Endodermal cell (in vitro differentiated cells): Measurements from ENCODE around the gene LCE2B. TPM values are rescaled to one million over a fixed set of nuclear protein-coding genes. Genes with fewer than 3 reads are reported as not detected.

Experiments
- DNase-seq: peaks from one replicate; pipeline ENCODE4 v3.0.0-alpha.2; 2017
- H3K27ac ChIP-seq: 2 replicates; pipeline ENCODE4 v1.5.1; 2013; ENCODE audit warnings: mild to moderate bottlenecking, low read depth, low read length, moderate library complexity
- H3K27me3 ChIP-seq: 2 replicates; pipeline ENCODE4 v1.6.1; 2013; ENCODE audit warnings: mild to moderate bottlenecking, low read length, moderate library complexity; ENCODE audit not compliant: insufficient read depth, control insufficient read depth, poor library complexity, severe bottlenecking
- H3K36me3 ChIP-seq: 2 replicates; pipeline ENCODE4 v1.7.0; 2013; ENCODE audit warnings: mild to moderate bottlenecking, low read length, moderate library complexity; ENCODE audit not compliant: control insufficient read depth, insufficient read depth
- H3K4me1 ChIP-seq: one replicate; pipeline ENCODE4 v1.7.0; 2013; ENCODE audit warnings: low read length; ENCODE audit not compliant: control insufficient read depth, insufficient read depth
- H3K4me3 ChIP-seq: 2 replicates; pipeline ENCODE4 v1.5.1; 2013; ENCODE audit warnings: mild to moderate bottlenecking, low read length, moderate library complexity
- H3K9ac ChIP-seq: 2 replicates; pipeline ENCODE4 v1.6.1; 2013; ENCODE audit warnings: mild to moderate bottlenecking, low read length, moderate library complexity; ENCODE audit not compliant: poor library complexity, severe bottlenecking; ENCODE audit errors: extremely low read depth
- H3K9me3 ChIP-seq: 2 replicates; pipeline ENCODE4 v1.6.1; 2013; ENCODE audit warnings: mild to moderate bottlenecking, low read length, moderate library complexity; ENCODE audit not compliant: control insufficient read depth
- H3K27ac Mint-ChIP-seq: 2 replicates; pipeline ENCODE4 v1.8.0; 2020; ENCODE audit warnings: mixed read lengths
- H3K27me3 Mint-ChIP-seq: 2 replicates; pipeline ENCODE4 v1.8.0; 2021; ENCODE audit warnings: mild to moderate bottlenecking, mixed read lengths; ENCODE audit not compliant: insufficient read depth
- H3K36me3 Mint-ChIP-seq: 2 replicates; pipeline ENCODE4 v1.8.0; 2020; ENCODE audit warnings: low read depth, mixed read lengths
- H3K4me1 Mint-ChIP-seq: 2 replicates; pipeline ENCODE4 v1.8.0; 2020; ENCODE audit warnings: mixed read lengths
- H3K4me3 Mint-ChIP-seq: 2 replicates; pipeline ENCODE4 v1.8.0; 2020; ENCODE audit warnings: mild to moderate bottlenecking, moderate library complexity, mixed read lengths
- H3K9me3 Mint-ChIP-seq: 2 replicates; pipeline ENCODE4 v1.8.0; 2020; ENCODE audit warnings: mild to moderate bottlenecking, mixed read lengths
- WGBS, 2 experiments: methylation state at CpG; one replicate each; pipeline versions ENCODE4 v1.1.5 to v1.1.7; 2013; ENCODE audit warnings: missing lambda C conversion rate in 2 of 2, mixed read lengths in 1 of 2; ENCODE audit not compliant: insufficient coverage in 1 of 2, insufficient read length in 1 of 2; 5-methylcytosine and 5-hydroxymethylcytosine counted together
- total RNA-seq, 2 donors: library from RNA; stranded (reverse); fragmentation: NEBNext Ultra II Directional in 1 of 2; extraction: Animal tissue kit (Norgen Biotek cat#: 25700) in 1 of 2; gene quantifications; 2 replicates in 1 of 2; 3 replicates in 1 of 2; pipeline ENCODE4 v1.2.1, GENCODE V29; 2021
- TF ChIP-seq, protein P1 (sequence below): fragments of 200-600 bp; sonication (generic); conservative IDR thresholded peaks from 2 replicates; pipeline ENCODE4 v1.5.0; 2021; ENCODE audit warnings: antibody characterized with exemption, mild to moderate bottlenecking

LCE2B gene
- total RNA-seq, 2 donors from 2014 or later: not detected

DNA sequence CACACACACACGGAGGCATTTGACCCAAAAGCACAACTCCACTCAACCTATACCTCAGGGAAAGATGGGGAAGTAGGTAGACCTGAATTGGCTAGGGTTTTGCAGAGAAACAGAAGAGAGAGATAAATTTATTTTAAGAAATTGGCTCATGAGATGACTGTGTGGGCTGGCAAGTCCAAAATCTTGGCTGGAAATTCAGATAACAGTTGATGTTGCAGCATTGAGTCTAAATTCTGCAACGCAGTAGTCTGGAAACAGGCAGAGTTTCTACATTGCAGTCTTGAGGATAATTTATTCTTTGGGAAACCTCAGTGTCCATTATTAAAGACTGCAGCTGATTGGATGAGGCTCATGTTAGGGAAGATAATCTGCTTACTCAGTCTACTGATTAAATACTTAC, 4.3 kb upstream of the LCE2B start:
- Histone ChIP-seq H3K4me1 (no peaks in the 10 kb centered on the region), H3K9me3 (peaks cover 87% of the 10 kb centered on the region), H3K27me3 (no peaks in the 10 kb centered on the region), H3K4me3 (peak overlapping the region; percentile 23), H3K36me3 (no peaks in the 10 kb centered on the region), H3K27ac (no peak overlapping the region), H3K9ac (no peak overlapping the region)
- TF ChIP-seq, protein P1, sequence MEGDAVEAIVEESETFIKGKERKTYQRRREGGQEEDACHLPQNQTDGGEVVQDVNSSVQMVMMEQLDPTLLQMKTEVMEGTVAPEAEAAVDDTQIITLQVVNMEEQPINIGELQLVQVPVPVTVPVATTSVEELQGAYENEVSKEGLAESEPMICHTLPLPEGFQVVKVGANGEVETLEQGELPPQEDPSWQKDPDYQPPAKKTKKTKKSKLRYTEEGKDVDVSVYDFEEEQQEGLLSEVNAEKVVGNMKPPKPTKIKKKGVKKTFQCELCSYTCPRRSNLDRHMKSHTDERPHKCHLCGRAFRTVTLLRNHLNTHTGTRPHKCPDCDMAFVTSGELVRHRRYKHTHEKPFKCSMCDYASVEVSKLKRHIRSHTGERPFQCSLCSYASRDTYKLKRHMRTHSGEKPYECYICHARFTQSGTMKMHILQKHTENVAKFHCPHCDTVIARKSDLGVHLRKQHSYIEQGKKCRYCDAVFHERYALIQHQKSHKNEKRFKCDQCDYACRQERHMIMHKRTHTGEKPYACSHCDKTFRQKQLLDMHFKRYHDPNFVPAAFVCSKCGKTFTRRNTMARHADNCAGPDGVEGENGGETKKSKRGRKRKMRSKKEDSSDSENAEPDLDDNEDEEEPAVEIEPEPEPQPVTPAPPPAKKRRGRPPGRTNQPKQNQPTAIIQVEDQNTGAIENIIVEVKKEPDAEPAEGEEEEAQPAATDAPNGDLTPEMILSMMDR: no peak
- peaks cover 95% of the 10 kb centered on the region for H3K9me3 Mint-ChIP-seq
- DNase-seq: no peak
- H3K36me3 Mint-ChIP-seq: no peaks in the 10 kb centered on the region
- no peak overlapping the region for H3K27ac Mint-ChIP-seq
- 47 to 62% methylated on average over 1 of the region's 2 CpGs for WGBS, 2 experiments
- no peak overlapping the region for H3K4me3 Mint-ChIP-seq
- H3K4me1 Mint-ChIP-seq: no peaks in the 10 kb centered on the region
- H3K27me3 Mint-ChIP-seq: no peaks in the 10 kb centered on the region

DNA sequence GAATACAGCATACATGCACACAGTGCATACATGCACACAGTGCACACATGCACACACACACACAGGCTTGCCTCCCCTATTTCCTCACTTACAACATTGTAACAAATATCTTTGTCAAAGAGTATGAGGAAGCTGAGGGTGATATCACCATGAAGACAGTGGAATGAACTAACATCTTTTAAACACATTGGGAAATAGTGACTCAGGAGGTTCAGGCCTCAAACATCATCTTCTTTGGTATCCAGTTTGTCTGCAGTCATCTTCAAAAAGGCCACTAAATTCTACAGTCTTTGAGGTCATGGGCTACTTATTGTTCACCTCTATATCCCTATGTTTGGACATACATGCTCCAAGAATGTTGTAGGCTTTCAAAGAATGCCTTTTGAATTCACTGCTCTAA, 2.1 kb upstream of the LCE2B start:
- H3K27me3 Mint-ChIP-seq: no peaks in the 10 kb centered on the region
- Histone ChIP-seq H3K4me1 (no peaks in the 10 kb centered on the region), H3K27ac (no peak overlapping the region), H3K4me3 (peak overlapping the region; percentile 7), H3K9ac (no peak overlapping the region), H3K27me3 (no peaks in the 10 kb centered on the region), H3K36me3 (no peaks in the 10 kb centered on the region), H3K9me3 (peaks cover 82% of the 10 kb centered on the region)
- H3K36me3 Mint-ChIP-seq: no peaks in the 10 kb centered on the region
- TF ChIP-seq, protein P1: no peak
- DNase-seq: no peak
- H3K9me3 Mint-ChIP-seq: peaks cover 96% of the 10 kb centered on the region
- H3K4me3 Mint-ChIP-seq: no peak overlapping the region
- no peaks in the 10 kb centered on the region for H3K4me1 Mint-ChIP-seq
- H3K27ac Mint-ChIP-seq: no peak overlapping the region

DNA sequence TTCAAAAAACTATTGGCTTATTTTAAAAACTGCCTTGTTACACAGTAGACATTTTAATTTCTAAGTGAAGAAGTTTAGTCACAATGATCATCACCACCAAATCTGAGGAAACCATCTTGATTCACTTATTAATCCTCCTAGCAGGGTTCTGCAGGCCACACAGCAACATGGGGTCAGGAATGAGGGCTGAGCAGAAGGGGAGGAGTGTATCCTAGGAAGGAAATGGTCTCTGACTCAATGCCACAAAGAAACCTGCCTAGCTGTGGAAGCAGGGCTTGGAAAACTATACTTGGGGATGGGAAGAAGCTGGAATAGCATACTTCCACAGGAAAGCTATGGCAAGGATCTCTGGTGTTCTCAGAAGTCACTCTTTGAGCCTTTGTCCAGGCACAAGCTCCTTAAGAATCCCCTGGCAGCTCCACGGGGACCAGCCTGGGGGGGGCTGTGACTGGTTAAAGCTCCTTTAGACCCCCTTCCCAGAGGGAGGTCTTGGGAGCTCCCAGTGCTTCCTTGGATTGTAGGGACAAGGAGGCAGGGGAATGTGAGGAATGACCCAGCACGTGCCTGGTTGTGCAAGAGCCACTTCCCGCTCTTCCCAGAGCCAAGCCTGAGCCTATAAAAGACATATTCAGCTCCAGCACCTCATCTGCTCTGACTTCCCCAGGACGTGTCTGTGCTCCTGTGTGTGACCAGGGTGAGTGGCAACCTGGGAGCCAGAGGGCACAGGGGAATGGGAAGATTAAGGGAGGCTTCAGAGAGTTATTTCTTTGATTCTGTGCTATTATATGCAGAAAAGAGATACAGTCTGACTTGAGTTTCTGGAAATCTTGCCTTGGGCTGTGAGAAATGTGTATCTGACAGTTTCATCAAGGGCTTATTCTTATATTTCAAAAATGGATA, 12.0 kb downstream of the LCE2B start, which contains the start of gene LCE2A:
TSS of gene LCE2A (plus strand) at position 645 of the 900 bp plus-strand sequence. CDS start 557 bp downstream, outside the sequence.
- Histone ChIP-seq H3K4me1 (no peaks in the 10 kb centered on the region), H3K27me3 (no peaks in the 10 kb centered on the region), H3K27ac (no peak within 1 kb of the TSS), H3K9ac (no peak within 1 kb of the TSS), H3K36me3 (no peaks in the 10 kb centered on the region), H3K9me3 (peaks cover 58% of the 10 kb centered on the region), H3K4me3 (no peak within 1 kb of the TSS)
- no peaks in the 10 kb centered on the region for H3K36me3 Mint-ChIP-seq
- H3K27ac Mint-ChIP-seq: no peak within 1 kb of the TSS
- H3K4me1 Mint-ChIP-seq: no peaks in the 10 kb centered on the region
- WGBS, 2 experiments: 49% methylated on average over 4 of the region's 4 CpGs; no CpG with 5 or more reads in 1 of the 2 experiments
- peaks cover 92% of the 10 kb centered on the region for H3K9me3 Mint-ChIP-seq
- H3K27me3 Mint-ChIP-seq: no peaks in the 10 kb centered on the region
- no peak for DNase-seq
- TF ChIP-seq, protein P1: no peak
- no peak within 1 kb of the TSS for H3K4me3 Mint-ChIP-seq
